Skeletal muscle satellite cell (primary cell): ENCODE data around the gene RRP36.
"Not testable (repeated sequence)": the region's sequence is repeated elsewhere in the genome, so short reads cannot be mapped to it uniquely, and the experiment has no call there.

Experiments used
- H3K27me3 ChIP-seq: 2 replicates; pipeline ENCODE4 v1.7.0; 2013; ENCODE audit warnings: low read length; ENCODE audit not compliant: control insufficient read depth, insufficient read depth
- H3K36me3 ChIP-seq: 2 replicates; pipeline ENCODE4 v1.7.0; 2013; ENCODE audit warnings: mild to moderate bottlenecking, control low read depth, low read length; ENCODE audit not compliant: insufficient read depth
- H3K4me1 ChIP-seq: 2 replicates; pipeline ENCODE4 v1.7.0; 2013; ENCODE audit warnings: low read length; ENCODE audit not compliant: control insufficient read depth, insufficient read depth
- H3K4me2 ChIP-seq: 2 replicates; pipeline ENCODE4 v1.7.0; 2013; ENCODE audit warnings: mild to moderate bottlenecking, low read length
- H3K4me3 ChIP-seq: 2 replicates; pipeline ENCODE4 v1.7.0; 2013; ENCODE audit warnings: low read length
- H3K9ac ChIP-seq: 2 replicates; pipeline ENCODE4 v1.7.0; 2013; ENCODE audit warnings: mild to moderate bottlenecking, low read depth, low read length, moderate library complexity
- H3K9me3 ChIP-seq: replicated peaks from 2 replicates; pipeline ENCODE4 v1.7.0; 2013; ENCODE audit warnings: mild to moderate bottlenecking, control low read depth, low read length

Gene RRP36

DNA sequence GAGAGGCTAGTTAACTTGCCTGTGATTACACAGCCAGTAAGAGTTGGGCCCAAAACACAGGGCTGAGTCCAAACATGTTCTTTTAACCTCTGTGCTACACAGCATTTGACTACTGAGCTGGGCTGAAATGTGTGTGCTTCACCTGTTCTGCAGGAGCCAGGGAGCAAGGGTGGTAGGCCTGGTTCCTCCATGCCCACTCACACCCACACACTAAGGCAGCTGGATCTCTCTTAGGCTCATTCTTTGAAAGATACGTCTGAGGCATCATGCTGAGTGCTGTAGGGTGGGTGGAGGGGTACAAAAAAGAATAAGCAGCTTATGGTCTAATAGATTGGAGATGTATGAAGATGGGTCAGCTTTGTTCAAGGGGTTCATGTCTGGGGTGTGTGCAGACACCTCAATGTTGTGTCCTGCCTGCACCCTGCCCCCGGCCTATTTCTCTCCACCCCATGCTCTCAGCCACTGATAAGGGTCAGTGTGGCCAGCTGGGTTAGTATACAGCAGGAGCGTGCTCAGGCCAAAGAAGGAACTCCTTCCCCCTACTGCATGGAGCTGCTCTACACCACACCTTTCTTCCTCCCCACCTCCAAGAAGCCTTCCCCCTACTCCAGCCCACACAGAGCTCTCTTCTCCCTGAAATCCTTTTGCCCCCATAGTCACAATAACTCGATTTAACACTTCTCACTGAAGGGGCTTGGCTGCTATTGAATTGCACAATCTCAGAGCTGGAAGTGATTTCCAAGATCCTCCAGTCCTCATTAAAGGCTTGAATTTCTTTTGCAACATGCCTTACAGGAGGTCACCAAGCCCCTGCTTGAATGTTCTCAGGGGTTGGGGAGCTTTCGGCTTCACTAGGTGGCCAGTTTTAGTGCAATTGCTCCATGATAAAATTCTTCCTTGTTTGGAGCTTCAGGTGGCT is 33.6 kb upstream of the RRP36 start:
- Histone ChIP-seq H3K4me1 (peaks cover 40% of the 10 kb centered on the region), H3K4me2 (no peak overlapping the region), H3K9ac (no peak overlapping the region), H3K4me3 (no peak overlapping the region), H3K36me3 (peaks cover 26% of the 10 kb centered on the region), H3K9me3 (no peaks in the 10 kb centered on the region), H3K27me3 (no peaks in the 10 kb centered on the region)

DNA sequence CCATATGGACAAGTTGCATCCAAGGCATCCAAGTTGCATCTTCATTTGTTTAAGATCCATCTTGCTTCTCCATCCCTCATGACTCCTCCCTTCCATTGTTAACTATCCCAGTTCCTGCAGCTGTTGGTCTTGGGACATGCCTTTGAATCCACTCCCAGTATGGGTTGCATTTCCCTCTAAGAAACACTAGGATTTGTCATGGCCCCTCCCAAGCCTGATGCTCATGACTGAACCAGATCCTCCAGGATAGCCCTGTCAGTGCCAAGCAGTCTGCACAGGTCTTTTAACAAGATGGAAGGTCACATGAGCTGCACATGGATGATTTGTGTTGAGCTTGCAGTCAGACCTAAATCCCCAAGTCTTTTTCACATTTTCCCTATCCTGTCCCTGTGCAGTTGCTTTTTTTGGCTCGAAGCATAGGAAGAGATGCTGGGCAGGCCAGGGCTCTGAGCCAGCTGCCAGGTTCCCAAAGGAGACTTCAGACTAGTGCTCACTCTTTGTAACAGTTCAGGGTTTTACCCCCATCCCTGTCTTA is 32.9 kb upstream of the RRP36 start:
- H3K36me3 ChIP-seq = peaks cover 26% of the 10 kb centered on the region
- no peak overlapping the region for H3K9ac ChIP-seq
- no peak overlapping the region for H3K4me2 ChIP-seq
- H3K4me1 ChIP-seq = peaks cover 40% of the 10 kb centered on the region
- no peak overlapping the region for H3K4me3 ChIP-seq
- no peaks in the 10 kb centered on the region for H3K9me3 ChIP-seq
- no peaks in the 10 kb centered on the region for H3K27me3 ChIP-seq

DNA sequence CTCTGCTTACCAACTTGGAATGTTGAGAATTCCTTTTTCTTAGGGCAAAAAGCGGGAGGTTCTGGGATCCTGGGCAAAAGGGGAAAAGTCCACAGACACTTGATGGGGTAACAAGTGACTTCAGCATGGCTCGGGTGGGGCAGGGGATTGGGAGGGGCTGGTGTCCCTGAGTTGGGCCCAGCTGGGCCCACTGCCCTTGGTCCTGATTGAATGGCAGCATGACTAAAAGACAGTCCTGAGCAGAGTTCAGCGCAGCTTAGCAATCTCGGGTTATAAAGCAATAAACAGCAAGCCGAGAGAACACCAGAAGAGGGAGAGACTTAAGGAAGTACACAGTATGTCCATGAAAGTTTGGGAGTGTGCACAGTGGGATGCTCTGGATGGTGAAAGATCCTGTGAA is 31.5 kb upstream of the RRP36 start:
- no peaks in the 10 kb centered on the region for H3K9me3 ChIP-seq
- peaks cover 35% of the 10 kb centered on the region for H3K4me1 ChIP-seq
- H3K9ac ChIP-seq = no peak overlapping the region
- H3K36me3 ChIP-seq = peaks cover 26% of the 10 kb centered on the region
- no peak overlapping the region for H3K4me3 ChIP-seq
- H3K4me2 ChIP-seq = no peak overlapping the region
- H3K27me3 ChIP-seq = no peaks in the 10 kb centered on the region

DNA sequence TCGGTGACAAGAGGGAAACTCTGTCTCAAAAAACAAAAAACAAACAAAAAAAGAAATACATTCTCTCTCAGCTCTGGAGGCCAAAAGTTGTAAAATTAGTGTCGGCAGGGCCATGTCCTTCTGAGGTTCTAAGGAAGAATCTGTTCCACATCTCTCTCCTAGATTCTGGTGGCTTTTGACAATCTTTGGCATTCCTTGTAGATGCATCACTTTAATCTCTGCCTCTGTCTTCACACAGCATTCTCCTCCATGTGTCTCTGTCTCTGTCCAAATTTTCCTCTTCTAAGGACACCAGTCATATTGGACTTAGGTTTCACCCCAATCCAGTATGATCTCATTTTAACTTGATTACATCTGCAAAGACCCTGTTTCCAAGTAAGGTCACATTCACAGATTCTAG is 28.0 kb upstream of the RRP36 start:
- Histone ChIP-seq H3K4me2 (no peak overlapping the region), H3K36me3 (peaks cover 21% of the 10 kb centered on the region), H3K9ac (no peak overlapping the region), H3K9me3 (no peaks in the 10 kb centered on the region), H3K27me3 (no peaks in the 10 kb centered on the region), H3K4me3 (no peak overlapping the region), H3K4me1 (peaks cover 4% of the 10 kb centered on the region)

DNA sequence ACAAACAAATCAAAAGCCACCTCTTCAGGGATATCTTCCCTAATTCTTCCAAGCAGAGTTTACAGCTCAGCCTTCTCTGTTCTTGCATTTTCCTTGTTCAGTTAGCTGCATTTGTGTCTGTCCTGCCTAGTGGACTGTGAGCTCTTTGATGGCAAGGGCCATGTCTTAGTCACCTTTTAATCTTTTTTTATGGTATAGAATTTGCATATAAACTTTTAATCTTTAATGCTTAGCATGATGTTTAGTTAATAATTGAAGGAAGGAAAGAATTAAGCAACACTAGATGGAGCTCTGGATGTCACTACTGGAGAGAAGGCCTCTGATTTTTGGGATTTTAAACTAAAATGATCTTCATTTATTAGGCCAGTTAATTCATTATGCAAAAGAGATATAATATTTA is 24.9 kb upstream of the RRP36 start:
- Histone ChIP-seq H3K9ac (no peak overlapping the region), H3K36me3 (peaks cover 3% of the 10 kb centered on the region), H3K27me3 (no peaks in the 10 kb centered on the region), H3K9me3 (no peaks in the 10 kb centered on the region), H3K4me3 (no peak overlapping the region), H3K4me1 (no peaks in the 10 kb centered on the region), H3K4me2 (no peak overlapping the region)

DNA sequence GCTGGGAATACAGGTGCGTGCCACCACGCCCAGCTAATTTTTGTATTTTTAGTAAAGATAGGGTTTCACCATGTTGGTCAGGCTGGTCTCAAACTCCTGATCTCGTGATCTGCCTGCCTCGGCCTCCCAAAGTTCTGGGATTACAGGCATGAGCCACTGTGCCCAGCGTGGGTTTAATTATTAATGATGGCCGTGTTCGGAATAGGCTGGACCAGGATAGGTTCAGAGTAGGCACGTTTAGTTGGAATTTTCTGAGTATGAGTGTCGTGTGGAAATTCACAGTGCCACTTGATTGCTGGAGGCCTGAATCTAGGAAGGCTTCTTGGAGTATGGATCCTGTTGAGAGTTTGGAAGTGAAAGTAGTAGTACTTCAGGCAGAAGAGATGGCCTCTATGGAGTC is 23.2 kb upstream of the RRP36 start:
- not testable (repeated sequence) for H3K4me2 ChIP-seq, H3K36me3 ChIP-seq, H3K9ac ChIP-seq, H3K9me3 ChIP-seq, H3K4me1 ChIP-seq, H3K4me3 ChIP-seq, H3K27me3 ChIP-seq

DNA sequence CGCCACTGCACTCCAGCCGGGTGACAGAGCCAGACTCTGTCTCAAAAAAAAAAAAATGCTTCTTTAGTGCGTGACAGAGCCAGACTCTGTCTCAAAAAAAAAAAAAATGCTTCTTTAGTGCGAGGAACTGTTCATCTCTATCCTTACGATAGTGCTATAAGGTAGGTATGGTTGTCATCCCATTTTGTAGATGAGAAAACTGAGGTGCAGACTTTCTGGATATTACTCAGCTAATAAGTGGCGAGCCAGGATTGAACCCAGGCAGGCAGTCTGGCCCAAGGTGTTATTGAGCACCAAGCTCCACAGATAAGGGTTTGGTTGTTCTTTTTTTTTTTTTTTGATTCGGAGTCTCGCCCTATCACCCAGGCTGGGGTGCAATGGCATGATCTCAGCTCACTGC is 19.6 kb upstream of the RRP36 start:
- H3K9me3 ChIP-seq = no peaks in the 10 kb centered on the region
- H3K9ac ChIP-seq = no peak overlapping the region
- H3K36me3 ChIP-seq = peaks cover 9% of the 10 kb centered on the region
- no peak overlapping the region for H3K4me3 ChIP-seq
- no peaks in the 10 kb centered on the region for H3K27me3 ChIP-seq
- H3K4me2 ChIP-seq = no peak overlapping the region
- H3K4me1 ChIP-seq = no peaks in the 10 kb centered on the region

DNA sequence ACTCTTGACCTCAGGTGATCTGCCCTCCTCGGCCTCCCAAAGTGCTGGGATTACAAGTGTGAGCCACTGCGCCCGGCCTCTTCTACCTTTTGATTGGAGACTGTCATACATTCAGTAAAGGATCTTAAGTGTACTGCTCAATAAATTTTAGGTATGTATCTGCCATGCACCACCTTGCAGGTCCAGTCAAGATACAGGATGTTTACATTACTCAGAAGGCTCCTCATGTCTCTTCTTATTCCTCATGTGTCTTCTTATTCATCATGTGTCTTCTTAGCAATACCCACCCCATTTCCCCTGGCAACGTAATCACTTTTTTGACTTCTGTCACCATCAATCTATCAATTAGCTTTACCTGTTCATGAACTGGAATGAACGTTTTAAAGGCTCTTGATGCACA is 15.6 kb upstream of the RRP36 start:
- H3K36me3 ChIP-seq = peaks cover 43% of the 10 kb centered on the region
- H3K4me2 ChIP-seq = no peak overlapping the region
- H3K4me1 ChIP-seq = no peaks in the 10 kb centered on the region
- H3K27me3 ChIP-seq = no peaks in the 10 kb centered on the region
- no peak overlapping the region for H3K9ac ChIP-seq
- no peak overlapping the region for H3K4me3 ChIP-seq
- H3K9me3 ChIP-seq = no peaks in the 10 kb centered on the region

DNA sequence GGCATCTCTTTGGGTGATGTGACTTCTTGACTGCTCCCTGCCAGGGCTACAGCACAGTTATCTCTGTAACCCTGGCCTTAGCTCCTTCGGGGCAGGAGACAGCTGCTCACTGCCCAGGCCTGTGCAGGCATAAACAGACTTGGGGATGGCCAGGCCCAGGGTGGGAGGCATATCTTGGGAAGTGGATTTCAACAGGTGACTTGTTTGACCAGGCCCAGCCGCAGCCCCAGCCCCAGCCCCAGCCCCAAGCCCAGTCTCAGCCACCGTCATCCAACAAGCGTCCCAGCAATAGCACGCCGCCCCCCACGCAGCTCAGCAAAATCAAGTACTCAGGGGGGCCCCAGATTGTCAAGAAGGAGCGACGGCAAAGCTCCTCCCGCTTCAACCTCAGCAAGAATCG is 15.2 kb upstream of the RRP36 start:
- Histone ChIP-seq H3K4me2 (no peak overlapping the region), H3K4me1 (no peaks in the 10 kb centered on the region), H3K36me3 (peaks cover 47% of the 10 kb centered on the region), H3K27me3 (no peaks in the 10 kb centered on the region), H3K9me3 (no peaks in the 10 kb centered on the region), H3K4me3 (no peak overlapping the region), H3K9ac (no peak overlapping the region)

DNA sequence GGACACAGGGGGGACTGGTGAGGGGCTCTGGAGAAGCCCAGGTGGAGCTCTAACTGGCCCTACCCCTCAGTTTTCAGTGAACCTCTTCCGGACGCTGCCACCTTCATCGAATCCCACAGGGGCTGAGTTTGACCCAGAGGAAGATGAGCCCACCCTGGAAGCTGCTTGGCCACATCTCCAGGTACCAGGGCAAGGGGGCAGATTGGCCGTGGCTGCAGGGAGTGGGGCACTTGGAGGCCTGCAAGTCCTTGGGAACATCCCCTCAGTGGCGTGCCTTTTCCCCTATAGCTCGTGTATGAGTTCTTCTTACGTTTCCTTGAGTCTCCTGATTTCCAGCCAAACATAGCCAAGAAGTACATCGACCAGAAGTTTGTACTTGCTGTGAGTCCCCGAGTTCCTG is 14.3 kb upstream of the RRP36 start:
- Histone ChIP-seq H3K36me3 (peaks cover 56% of the 10 kb centered on the region), H3K4me3 (no peak overlapping the region), H3K9me3 (no peaks in the 10 kb centered on the region), H3K4me2 (no peak overlapping the region), H3K27me3 (no peaks in the 10 kb centered on the region), H3K9ac (no peak overlapping the region), H3K4me1 (peaks cover 4% of the 10 kb centered on the region)

DNA sequence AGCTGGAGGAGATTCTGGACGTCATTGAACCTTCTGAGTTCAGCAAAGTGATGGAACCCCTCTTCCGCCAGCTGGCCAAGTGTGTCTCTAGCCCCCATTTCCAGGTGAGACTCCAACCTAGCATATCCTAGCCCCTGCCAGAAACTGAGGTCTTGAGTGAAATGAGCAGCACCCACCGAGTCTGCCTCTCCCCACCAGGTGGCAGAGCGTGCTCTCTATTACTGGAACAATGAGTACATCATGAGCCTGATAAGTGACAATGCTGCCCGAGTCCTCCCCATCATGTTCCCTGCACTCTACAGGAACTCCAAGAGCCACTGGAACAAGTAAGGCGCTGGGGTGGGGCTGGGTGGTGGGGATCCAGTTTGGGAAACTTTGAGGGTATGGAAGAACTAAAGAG is 12.3 kb upstream of the RRP36 start:
- Histone ChIP-seq H3K4me2 (no peak overlapping the region), H3K9me3 (no peaks in the 10 kb centered on the region), H3K4me1 (peaks cover 16% of the 10 kb centered on the region), H3K27me3 (no peaks in the 10 kb centered on the region), H3K9ac (no peak overlapping the region), H3K4me3 (no peak overlapping the region), H3K36me3 (peaks cover 59% of the 10 kb centered on the region)

DNA sequence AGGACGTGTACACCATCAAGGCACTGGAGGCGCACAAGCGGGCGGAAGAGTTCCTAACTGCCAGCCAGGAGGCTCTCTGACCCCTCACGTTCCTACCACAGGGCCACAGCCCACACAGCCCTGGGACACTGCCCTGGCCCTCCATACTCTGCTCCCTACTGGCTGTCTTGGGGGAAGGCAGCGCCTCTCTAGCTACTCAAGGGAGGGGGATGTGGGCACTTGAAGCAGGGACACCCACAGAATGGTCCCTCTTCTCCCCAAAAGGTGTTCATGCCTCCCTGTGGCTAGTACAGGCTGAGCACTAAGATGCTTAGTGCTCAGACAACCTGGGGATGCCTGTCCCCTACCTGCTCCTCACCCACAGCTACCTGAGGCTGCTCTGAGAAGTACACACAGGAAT is 10.2 kb upstream of the RRP36 start:
- peaks cover 54% of the 10 kb centered on the region for H3K36me3 ChIP-seq
- H3K4me1 ChIP-seq = peaks cover 27% of the 10 kb centered on the region
- H3K9me3 ChIP-seq = no peaks in the 10 kb centered on the region
- H3K9ac ChIP-seq = no peak overlapping the region
- no peaks in the 10 kb centered on the region for H3K27me3 ChIP-seq
- H3K4me2 ChIP-seq = no peak overlapping the region
- H3K4me3 ChIP-seq = no peak overlapping the region
